OCI-LY7 (cell line): ENCODE measurements around the gene UMAD1.

Experiments used
- CTCF ChIP-seq: fragments of 200-600 bp; sonication (generic); conservative IDR thresholded peaks from 2 replicates; pipeline ENCODE4 v1.5.1; 2014; ENCODE audit warnings: mild to moderate bottlenecking, antibody characterized with exemption, low read length, moderate library complexity, mixed read lengths
- EZH2phosphoT487 ChIP-seq: fragments of 200-600 bp; sonication (generic); IDR thresholded peaks from 2 replicates; pipeline ENCODE4 v1.6.1; 2018; ENCODE audit warnings: low read depth, borderline replicate concordance, mild to moderate bottlenecking, mixed run types, antibody characterized with exemption, low read length, moderate library complexity, mixed read lengths

DNA sequence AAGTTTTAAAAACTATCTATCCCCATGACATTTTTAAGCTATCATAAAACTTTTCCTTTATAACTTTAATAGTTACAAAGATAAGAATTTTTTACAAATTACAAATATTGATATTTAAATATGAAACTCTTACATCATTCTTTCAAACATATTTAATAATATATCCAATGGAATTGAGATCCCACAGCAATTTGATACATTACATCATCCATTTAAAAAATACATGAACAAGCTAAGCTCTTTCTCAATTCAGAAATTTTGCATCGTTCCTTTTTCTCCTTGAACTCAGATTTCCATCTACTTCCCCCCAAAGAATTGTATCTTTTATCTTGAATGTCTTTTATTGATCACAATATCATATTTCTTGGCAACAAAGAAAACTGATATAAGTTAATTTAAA lies 209.6 kb downstream of the UMAD1 start:
- TF ChIP-seq CTCF (no peak), EZH2phosphoT487 (no peak)
